Ectodermal cell (in vitro differentiated cells): ENCODE results near the gene ASXL1.

Source experiments
- H3K27ac ChIP-seq: 2 replicates; pipeline ENCODE4 v1.7.0; 2013; ENCODE audit warnings: mild to moderate bottlenecking, low read depth, low read length; ENCODE audit not compliant: insufficient read depth, poor library complexity, severe bottlenecking
- H3K27me3 ChIP-seq: 2 replicates; pipeline ENCODE4 v1.7.0; 2013; ENCODE audit warnings: mild to moderate bottlenecking, low read length; ENCODE audit not compliant: insufficient read depth, control insufficient read depth, poor library complexity, severe bottlenecking
- H3K36me3 ChIP-seq: one replicate; pipeline ENCODE4 v1.7.0; 2013; ENCODE audit warnings: low read length; ENCODE audit not compliant: control insufficient read depth, insufficient read depth
- H3K4me1 ChIP-seq: one replicate; pipeline ENCODE4 v1.7.0; 2013; ENCODE audit warnings: low read length; ENCODE audit not compliant: control insufficient read depth, insufficient read depth
- H3K4me3 ChIP-seq: 2 replicates; pipeline ENCODE4 v1.7.0; 2013; ENCODE audit warnings: low read depth, low read length, control low read depth; ENCODE audit not compliant: insufficient read depth
- H3K9me3 ChIP-seq: 2 replicates; pipeline ENCODE4 v1.7.0; 2013; ENCODE audit warnings: mild to moderate bottlenecking, low read length, moderate library complexity; ENCODE audit not compliant: control insufficient read depth
- WGBS, 2 experiments: methylation state at CpG; one replicate each; pipeline ENCODE4 v1.1.7; 2013; ENCODE audit warnings: missing lambda C conversion rate in 2 of 2; 5-methylcytosine and 5-hydroxymethylcytosine counted together

ASXL1 gene

GRCh38 chr20:32480371-32481241 is 122.5 kb downstream of the ASXL1 start:
- H3K27ac ChIP-seq = peak overlapping the region; percentile 44
- no peaks in the 10 kb centered on the region for H3K36me3 ChIP-seq
- H3K27me3 ChIP-seq = no peaks in the 10 kb centered on the region
- peaks cover 39% of the 10 kb centered on the region for H3K4me1 ChIP-seq
- 76% methylated on average over 12 of the region's 12 CpGs for WGBS, 2 experiments
- no peaks in the 10 kb centered on the region for H3K9me3 ChIP-seq
- H3K4me3 ChIP-seq = peak overlapping the region; percentile 61

- peak overlapping the region; percentile 61 for H3K4me3 ChIP-seq
- H3K27me3 ChIP-seq = no peaks in the 10 kb centered on the region
- WGBS, 2 experiments = 19 to 22% methylated on average over 11 to 12 of the region's 13 CpGs
- H3K36me3 ChIP-seq = no peaks in the 10 kb centered on the region
- no peaks in the 10 kb centered on the region for H3K9me3 ChIP-seq
- peaks cover 29% of the 10 kb centered on the region for H3K4me1 ChIP-seq
- H3K27ac ChIP-seq = peak overlapping the region; percentile 60
Observed at GRCh38 chr20:32481311-32482142, 123.4 kb downstream of the ASXL1 start.

- H3K4me1 ChIP-seq = peaks cover 24% of the 10 kb centered on the region
- H3K9me3 ChIP-seq = no peaks in the 10 kb centered on the region
- H3K27ac ChIP-seq = peak overlapping the region; percentile 60
- peak overlapping the region; percentile 61 for H3K4me3 ChIP-seq
- no peaks in the 10 kb centered on the region for H3K27me3 ChIP-seq
- WGBS, 2 experiments = 1% methylated on average over 9 of the region's 9 CpGs
- no peaks in the 10 kb centered on the region for H3K36me3 ChIP-seq
Observed at GRCh38 chr20:32482143-32482441, 124.0 kb downstream of the ASXL1 start.

GRCh38 chr20:32482442-32483261 is 124.5 kb downstream of the ASXL1 start:
- Histone ChIP-seq H3K4me3 (peak overlapping the region; percentile 61), H3K27me3 (no peaks in the 10 kb centered on the region), H3K27ac (peak overlapping the region; percentile 60), H3K4me1 (peaks cover 19% of the 10 kb centered on the region), H3K9me3 (no peaks in the 10 kb centered on the region), H3K36me3 (no peaks in the 10 kb centered on the region)
- WGBS, 2 experiments = 0% methylated on average over 65 to 74 of the region's 82 CpGs

GRCh38 chr20:32483351-32484224 is 125.5 kb downstream of the ASXL1 start:
- Histone ChIP-seq H3K27ac (peak overlapping the region; percentile 77), H3K36me3 (no peaks in the 10 kb centered on the region), H3K4me1 (peaks cover 19% of the 10 kb centered on the region), H3K4me3 (peak overlapping the region; percentile 61), H3K27me3 (no peaks in the 10 kb centered on the region), H3K9me3 (no peaks in the 10 kb centered on the region)
- WGBS, 2 experiments = 1% methylated on average over 60 to 69 of the region's 79 CpGs

GRCh38 chr20:32484225-32484957 is 126.3 kb downstream of the ASXL1 start:
- 0% methylated on average over 74 of the region's 74 CpGs for WGBS, 2 experiments
- Histone ChIP-seq H3K4me1 (peaks cover 19% of the 10 kb centered on the region), H3K27me3 (no peaks in the 10 kb centered on the region), H3K36me3 (no peaks in the 10 kb centered on the region), H3K4me3 (peak overlapping the region; percentile 61), H3K9me3 (no peaks in the 10 kb centered on the region), H3K27ac (peak overlapping the region; percentile 77)

- Histone ChIP-seq H3K36me3 (no peaks in the 10 kb centered on the region), H3K27me3 (no peaks in the 10 kb centered on the region), H3K27ac (peak overlapping the region; percentile 77), H3K9me3 (no peaks in the 10 kb centered on the region), H3K4me3 (peak overlapping the region; percentile 61), H3K4me1 (peaks cover 11% of the 10 kb centered on the region)
- 8 to 9% methylated on average over 20 of the region's 20 CpGs for WGBS, 2 experiments
Observed at GRCh38 chr20:32484958-32485769, 127.0 kb downstream of the ASXL1 start.

- Histone ChIP-seq H3K4me3 (no peak overlapping the region), H3K9me3 (no peaks in the 10 kb centered on the region), H3K4me1 (peaks cover 4% of the 10 kb centered on the region), H3K27me3 (no peaks in the 10 kb centered on the region), H3K27ac (no peak overlapping the region), H3K36me3 (no peaks in the 10 kb centered on the region)
- WGBS, 2 experiments = 64 to 69% methylated on average over 5 of the region's 5 CpGs
Observed at GRCh38 chr20:32485770-32486478, 127.8 kb downstream of the ASXL1 start.
